Peyer's patch (tissue), 4 donors: ENCODE data around the gene CDK8.

Experiments used
- CTCF ChIP-seq, 6 experiments: fragments of 450-650 bp in 4 of 6; fragments of 200-600 bp in 2 of 6; sonication (generic) in 1 of 6; IDR thresholded peaks; one replicate each; pipeline ENCODE4 v1.5.1; 2017 to 2019; ENCODE audit warnings: antibody characterized with exemption in 6 of 6, mild to moderate bottlenecking in 3 of 6, moderate library complexity in 1 of 6
- POLR2A ChIP-seq, 2 donors: fragments of 450-650 bp; IDR thresholded peaks; one replicate each; pipeline ENCODE4 v1.5.1; 2017; ENCODE audit warnings: antibody characterized with exemption in 2 of 2, mild to moderate bottlenecking in 2 of 2, moderate library complexity in 2 of 2

GRCh38 chr13:26446751-26447150 lies 192.8 kb downstream of the CDK8 start:
- TF ChIP-seq CTCF (IDR thresholded peaks at IDR 0.05) (no peak), POLR2A (IDR thresholded peaks at IDR 0.05) (no peak)
